Measurements from ENCODE around the gene C11orf42. TPM values are rescaled to one million over a fixed set of nuclear protein-coding genes. Genes with fewer than 3 reads are reported as not detected.

C11orf42 gene, protein sequence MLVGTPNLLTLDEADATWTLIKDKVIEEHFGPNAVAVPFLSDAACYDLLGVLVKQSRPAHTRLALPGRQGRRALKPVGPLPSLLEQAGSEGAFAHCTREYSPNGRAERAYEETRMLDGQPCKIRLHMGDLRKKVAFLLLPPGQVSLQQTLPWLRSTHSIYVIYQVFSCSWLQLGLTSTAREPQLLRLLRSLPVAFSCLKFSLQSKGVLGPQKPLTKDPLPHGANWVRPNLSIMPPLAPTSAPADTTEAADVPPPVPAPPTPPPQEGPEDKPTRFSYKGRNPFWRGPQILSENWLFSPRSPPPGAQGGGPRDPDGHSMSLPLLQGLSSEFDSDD
- not detected in 2 replicates for total RNA-seq (2021)
- long read RNA-seq: 0 reads

DNA sequence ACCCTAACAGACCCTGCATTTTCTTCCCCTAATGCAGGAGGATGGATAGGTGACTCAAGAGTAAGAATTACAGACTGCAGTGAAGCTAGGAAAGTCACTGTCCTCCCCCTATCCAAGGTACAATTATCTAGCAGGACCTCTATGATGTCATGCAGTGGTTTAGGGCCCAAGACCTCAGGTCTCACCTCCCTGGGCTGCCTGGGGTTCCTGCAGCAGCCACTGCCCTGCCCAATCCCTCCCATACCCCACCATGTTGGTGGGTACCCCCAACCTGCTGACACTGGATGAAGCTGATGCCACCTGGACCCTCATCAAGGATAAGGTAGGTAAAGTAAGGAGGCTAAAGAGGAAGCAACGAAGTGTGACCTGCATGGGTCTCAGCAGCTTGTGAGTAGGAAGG lies at the start of gene C11orf42:
Gene C11orf42 (plus strand): TSS at position 192 of the 400 bp plus-strand sequence. CDS start 59 bp downstream, at position 251.
- Histone ChIP-seq H3T11ph (ENCODE audit: low read length) (no peak within 1 kb of the TSS), H3K9me3 (ENCODE audit: control insufficient read depth, low read depth, low read length) (no peaks in the 10 kb centered on the region), H3K56ac (ENCODE audit: insufficient read length, low read depth, low read length) (no peak within 1 kb of the TSS), H4K91ac (ENCODE audit: insufficient read length, low read depth, low read length) (no peak within 1 kb of the TSS), H3K4ac (ENCODE audit: low read depth, low read length) (no peak within 1 kb of the TSS), H4K5ac (ENCODE audit: insufficient read length, low read depth, low read length) (no peak within 1 kb of the TSS), H3K9ac (ENCODE audit: extremely low read depth, insufficient read length, low read length) (no peak within 1 kb of the TSS), H3K23me2 (ENCODE audit: insufficient read length, low read depth, low read length, poor library complexity, severe bottlenecking) (no peaks in the 10 kb centered on the region), H4K8ac (replicated peaks; ENCODE audit: insufficient read length, low read depth, low read length) (no peak within 1 kb of the TSS), H4K20me1 (ENCODE audit: control insufficient read depth, insufficient read depth, insufficient read length) (no peaks in the 10 kb centered on the region), H2BK15ac (ENCODE audit: low read depth, low read length) (no peak within 1 kb of the TSS), H2AK5ac (ENCODE audit: insufficient read length, low read length) (no peak within 1 kb of the TSS), H3K79me2 (ENCODE audit: insufficient read depth, low read length) (no peaks in the 10 kb centered on the region), H2BK12ac (ENCODE audit: insufficient read length, low read depth, low read length) (no peak within 1 kb of the TSS), H2AFZ (ENCODE audit: low read length) (no peak within 1 kb of the TSS), H3K23ac (ENCODE audit: insufficient read length, low read depth, low read length) (no peak within 1 kb of the TSS), H2BK120ac (ENCODE audit: low read depth, low read length, poor library complexity, severe bottlenecking) (no peak within 1 kb of the TSS), H3K27me3 (ENCODE audit: insufficient read depth, low read length) (no peaks in the 10 kb centered on the region), H3K18ac (ENCODE audit: insufficient read length, low read depth, low read length) (no peak within 1 kb of the TSS), H3K14ac (ENCODE audit: insufficient read depth, low read length) (no peak within 1 kb of the TSS), H3K4me2 (ENCODE audit: insufficient read depth, insufficient read length, low read length) (no peak within 1 kb of the TSS), H3K4me1 (ENCODE audit: insufficient read depth, low read length) (peaks cover 3% of the 10 kb centered on the region; the same call in 1 of the 2 replicates), H2BK5ac (ENCODE audit: insufficient read length, low read length) (no peak within 1 kb of the TSS), H3K27ac (ENCODE audit: insufficient read length, low read depth, low read length) (no peak within 1 kb of the TSS), H2BK20ac (ENCODE audit: low read depth, low read length, poor library complexity, severe bottlenecking) (no peak within 1 kb of the TSS), H3K79me1 (ENCODE audit: insufficient read depth, low read depth, low read length, poor library complexity, severe bottlenecking) (no peaks in the 10 kb centered on the region)
- WGBS (ENCODE audit: extremely low coverage, insufficient read length, low lambda C conversion rate): no CpG with 5 or more reads among the region's 1 CpG
- H3K9me3 Mint-ChIP-seq: no peaks in the 10 kb centered on the region
- no peak within 1 kb of the TSS for H3K4me3 Mint-ChIP-seq
- H3K27me3 Mint-ChIP-seq (ENCODE audit: low read depth): no peaks in the 10 kb centered on the region
- peaks cover 5 to 20% (median 15%) of the 10 kb centered on the region in 3 experiments; a peak in 4 of 7 replicates for H3K36me3 Mint-ChIP-seq (ENCODE audit: insufficient read depth in 1 of 3, low read depth in 3 of 3)
- H3K4me1 Mint-ChIP-seq: peaks cover 8% of the 10 kb centered on the region in 2 experiments
- TF ChIP-seq, protein P1, sequence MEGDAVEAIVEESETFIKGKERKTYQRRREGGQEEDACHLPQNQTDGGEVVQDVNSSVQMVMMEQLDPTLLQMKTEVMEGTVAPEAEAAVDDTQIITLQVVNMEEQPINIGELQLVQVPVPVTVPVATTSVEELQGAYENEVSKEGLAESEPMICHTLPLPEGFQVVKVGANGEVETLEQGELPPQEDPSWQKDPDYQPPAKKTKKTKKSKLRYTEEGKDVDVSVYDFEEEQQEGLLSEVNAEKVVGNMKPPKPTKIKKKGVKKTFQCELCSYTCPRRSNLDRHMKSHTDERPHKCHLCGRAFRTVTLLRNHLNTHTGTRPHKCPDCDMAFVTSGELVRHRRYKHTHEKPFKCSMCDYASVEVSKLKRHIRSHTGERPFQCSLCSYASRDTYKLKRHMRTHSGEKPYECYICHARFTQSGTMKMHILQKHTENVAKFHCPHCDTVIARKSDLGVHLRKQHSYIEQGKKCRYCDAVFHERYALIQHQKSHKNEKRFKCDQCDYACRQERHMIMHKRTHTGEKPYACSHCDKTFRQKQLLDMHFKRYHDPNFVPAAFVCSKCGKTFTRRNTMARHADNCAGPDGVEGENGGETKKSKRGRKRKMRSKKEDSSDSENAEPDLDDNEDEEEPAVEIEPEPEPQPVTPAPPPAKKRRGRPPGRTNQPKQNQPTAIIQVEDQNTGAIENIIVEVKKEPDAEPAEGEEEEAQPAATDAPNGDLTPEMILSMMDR (conservative IDR thresholded peaks at IDR 0.05): no peak
- DNase-seq: no peak
- no peak within 1 kb of the TSS for H3K27ac Mint-ChIP-seq
